Measurements from ENCODE around the gene NACC2.

- TF ChIP-seq CTCF (IDR thresholded peaks at IDR 0.05; ENCODE audit: low read depth, low read length, poor library complexity, severe bottlenecking) (no peak), EZH2phosphoT487 (IDR thresholded peaks at IDR 0.05; ENCODE audit: borderline replicate concordance, low read length) (no peak)
Observed at GRCh38 chr9:136075881-136076678, 19.0 kb downstream of the NACC2 start.

Data from DOHH2 (cell line).